H9 (cell line): ENCODE data around the gene ERC2. TPM values are rescaled to one million over a fixed set of nuclear protein-coding genes. Genes with fewer than 3 reads are reported as not detected.

Experiments used
- DNase-seq: peaks from one replicate; pipeline ENCODE4 v3.0.0-alpha.2; 2017
- H2AFZ ChIP-seq: one replicate; pipeline ENCODE4 v1.6.1; 2013; ENCODE audit warnings: mild to moderate bottlenecking, low read length, control low read depth, moderate library complexity
- H2AK5ac ChIP-seq: 2 replicates; pipeline ENCODE4 v1.6.1; 2013; ENCODE audit warnings: low read length, control low read depth, mixed read lengths; ENCODE audit not compliant: insufficient read length
- H2BK120ac ChIP-seq: one replicate; pipeline ENCODE4 v1.6.1; 2013; ENCODE audit warnings: low read depth, mild to moderate bottlenecking, low read length, control low read depth, inconsistent platforms; ENCODE audit not compliant: poor library complexity, severe bottlenecking
- H2BK12ac ChIP-seq: 2 replicates; pipeline ENCODE4 v1.6.1; 2013; ENCODE audit warnings: low read length, control low read depth, mixed read lengths, low read depth; ENCODE audit not compliant: insufficient read length
- H2BK15ac ChIP-seq: 2 replicates; pipeline ENCODE4 v1.6.1; 2013; ENCODE audit warnings: low read depth, low read length, control low read depth
- H2BK20ac ChIP-seq: one replicate; pipeline ENCODE4 v1.6.1; 2013; ENCODE audit warnings: low read depth, mild to moderate bottlenecking, low read length, control low read depth, inconsistent platforms; ENCODE audit not compliant: poor library complexity, severe bottlenecking
- H2BK5ac ChIP-seq: 2 replicates; pipeline ENCODE4 v1.6.1; 2013; ENCODE audit warnings: low read length, control low read depth, mixed read lengths; ENCODE audit not compliant: insufficient read length
- H3K14ac ChIP-seq: 2 replicates; pipeline ENCODE4 v1.6.1; 2013; ENCODE audit warnings: low read length, control low read depth; ENCODE audit not compliant: insufficient read depth
- H3K18ac ChIP-seq: 2 replicates; pipeline ENCODE4 v1.6.1; 2013; ENCODE audit warnings: low read depth, mild to moderate bottlenecking, mixed read lengths, low read length, control low read depth; ENCODE audit not compliant: insufficient read length
- H3K23ac ChIP-seq: 2 replicates; pipeline ENCODE4 v1.6.1; 2013; ENCODE audit warnings: low read length, control low read depth, mixed read lengths, low read depth; ENCODE audit not compliant: insufficient read length
- H3K23me2 ChIP-seq: 2 replicates; pipeline ENCODE4 v1.6.1; 2013; ENCODE audit warnings: low read depth, mild to moderate bottlenecking, mixed read lengths, low read length, control low read depth; ENCODE audit not compliant: insufficient read length, poor library complexity, severe bottlenecking
- H3K27ac ChIP-seq: 2 replicates; pipeline ENCODE4 v1.5.1; 2013; ENCODE audit warnings: low read length, control low read depth, mixed read lengths, low read depth; ENCODE audit not compliant: insufficient read length
- H3K27me3 ChIP-seq: 2 replicates; pipeline ENCODE4 v1.6.1; 2013; ENCODE audit warnings: low read length, control low read depth, inconsistent platforms; ENCODE audit not compliant: insufficient read depth
- H3K4ac ChIP-seq: 2 replicates; pipeline ENCODE4 v1.6.1; 2013; ENCODE audit warnings: low read depth, mild to moderate bottlenecking, control low read depth, inconsistent platforms, low read length, moderate library complexity
- H3K4me1 ChIP-seq: 2 replicates; pipeline ENCODE4 v1.6.1; 2013; ENCODE audit warnings: low read length, control low read depth, inconsistent platforms; ENCODE audit not compliant: insufficient read depth
- H3K4me2 ChIP-seq: 2 replicates; pipeline ENCODE4 v1.6.1; 2013; ENCODE audit warnings: low read length, control low read depth, mixed read lengths; ENCODE audit not compliant: insufficient read length, insufficient read depth
- H3K56ac ChIP-seq: 2 replicates; pipeline ENCODE4 v1.6.1; 2013; ENCODE audit warnings: low read depth, mild to moderate bottlenecking, mixed read lengths, low read length, control low read depth; ENCODE audit not compliant: insufficient read length
- H3K79me1 ChIP-seq: 2 replicates; pipeline ENCODE4 v1.6.1; 2013; ENCODE audit warnings: low read depth, mild to moderate bottlenecking, moderate library complexity, low read length, control low read depth, inconsistent platforms; ENCODE audit not compliant: insufficient read depth, poor library complexity, severe bottlenecking
- H3K79me2 ChIP-seq: 2 replicates; pipeline ENCODE4 v1.6.1; 2013; ENCODE audit warnings: low read length, control low read depth, inconsistent platforms; ENCODE audit not compliant: insufficient read depth
- H3K9ac ChIP-seq: 2 replicates; pipeline ENCODE4 v1.6.1; 2013; ENCODE audit warnings: low read length, control low read depth, mixed read lengths; ENCODE audit not compliant: insufficient read length; ENCODE audit errors: extremely low read depth
- H3K9me3 ChIP-seq: one replicate; pipeline ENCODE4 v1.6.1; 2013; ENCODE audit warnings: low read depth, low read length, inconsistent platforms; ENCODE audit not compliant: control insufficient read depth
- H3T11ph ChIP-seq: one replicate; pipeline ENCODE4 v1.6.1; 2013; ENCODE audit warnings: mild to moderate bottlenecking, low read length, control low read depth, inconsistent platforms
- H4K20me1 ChIP-seq: one replicate; pipeline ENCODE4 v1.6.1; 2013; ENCODE audit not compliant: control insufficient read depth, insufficient read length, insufficient read depth
- H4K5ac ChIP-seq: 2 replicates; pipeline ENCODE4 v1.6.1; 2013; ENCODE audit warnings: low read depth, mild to moderate bottlenecking, mixed read lengths, low read length, control low read depth; ENCODE audit not compliant: insufficient read length
- H4K8ac ChIP-seq: replicated peaks from 2 replicates; pipeline ENCODE4 v1.6.1; 2013; ENCODE audit warnings: low read length, control low read depth, mixed read lengths, low read depth; ENCODE audit not compliant: insufficient read length
- H4K91ac ChIP-seq: 2 replicates; pipeline ENCODE4 v1.6.1; 2013; ENCODE audit warnings: low read depth, mild to moderate bottlenecking, moderate library complexity, mixed read lengths, low read length, control low read depth; ENCODE audit not compliant: insufficient read length
- H3K27ac Mint-ChIP-seq, 3 experiments: 2 replicates in 2 of 3; 3 replicates in 1 of 3; pipeline ENCODE4 v1.8.0; 2020 to 2021; ENCODE audit warnings: mixed read lengths in 3 of 3, mild to moderate bottlenecking in 1 of 3, moderate library complexity in 1 of 3
- H3K27me3 Mint-ChIP-seq: 2 replicates; pipeline ENCODE4 v1.8.0; 2021; ENCODE audit warnings: low read depth, mild to moderate bottlenecking, moderate library complexity, mixed read lengths
- H3K36me3 Mint-ChIP-seq, 3 experiments: 2 replicates in 2 of 3; 3 replicates in 1 of 3; pipeline ENCODE4 v1.8.0; 2020 to 2021; ENCODE audit warnings: low read depth in 3 of 3, mixed read lengths in 3 of 3; ENCODE audit not compliant: insufficient read depth in 1 of 3
- H3K4me1 Mint-ChIP-seq, 2 experiments: 2 replicates each; pipeline ENCODE4 v1.8.0; 2020; ENCODE audit warnings: mixed read lengths in 2 of 2
- H3K4me3 Mint-ChIP-seq, 2 experiments: 2 replicates in 1 of 2; 3 replicates in 1 of 2; pipeline ENCODE4 v1.8.0; 2020 to 2021; ENCODE audit warnings: mild to moderate bottlenecking in 2 of 2, mixed read lengths in 2 of 2, moderate library complexity in 1 of 2
- H3K9me3 Mint-ChIP-seq, 2 experiments: 2 replicates in 1 of 2; 3 replicates in 1 of 2; pipeline ENCODE4 v1.8.0; 2020; ENCODE audit warnings: mild to moderate bottlenecking in 2 of 2, mixed read lengths in 2 of 2, moderate library complexity in 1 of 2
- CTCF ChIP-seq: fragments of 200-600 bp; sonication (generic); conservative IDR thresholded peaks from 3 replicates; pipeline ENCODE4 v1.8.0; 2021; ENCODE audit warnings: antibody characterized with exemption, mild to moderate bottlenecking
- WGBS: extraction: QIAGEN DNeasy Blood & Tissue Kit; methylation state at CpG from one replicate; pipeline ENCODE4 v1.1.7; 2013; ENCODE audit warnings: missing lambda C conversion rate, low lambda C conversion rate, mixed read lengths; ENCODE audit not compliant: insufficient read length; ENCODE audit errors: extremely low coverage; 5-methylcytosine and 5-hydroxymethylcytosine counted together
- total RNA-seq: library from RNA; stranded (reverse); gene quantifications from 2 replicates; pipeline ENCODE4 v1.2.1, GENCODE V29; 2021

The ERC2 gene
- total RNA-seq, 1 experiment from 2014 or later: 15.4 TPM

- no peak overlapping the region for H3K23ac ChIP-seq
- no peak overlapping the region for H2BK12ac ChIP-seq
- H3K4me2 ChIP-seq: no peak overlapping the region
- H2BK15ac ChIP-seq: no peak overlapping the region
- no peak overlapping the region for H3T11ph ChIP-seq
- H2BK5ac ChIP-seq: no peak overlapping the region
- H3K23me2 ChIP-seq: no peaks in the 10 kb centered on the region
- Mint-ChIP-seq H3K4me1 (no peaks in the 10 kb centered on the region), H3K27me3 (no peaks in the 10 kb centered on the region), H3K36me3 (no peaks in the 10 kb centered on the region), H3K9me3 (no peaks in the 10 kb centered on the region; a peak in 1 of 5 replicates), H3K4me3 (no peak overlapping the region), H3K27ac (no peak overlapping the region)
- no peak for TF ChIP-seq CTCF
- DNase-seq: no peak
- no peaks in the 10 kb centered on the region for H3K4me1 ChIP-seq
- H2AFZ ChIP-seq: no peak overlapping the region
- no peak overlapping the region for H4K5ac ChIP-seq
- no peak overlapping the region for H2AK5ac ChIP-seq
- H2BK120ac ChIP-seq: no peak overlapping the region
- H4K91ac ChIP-seq: no peak overlapping the region
- no peaks in the 10 kb centered on the region for H3K27me3 ChIP-seq
- no peak overlapping the region for H3K4ac ChIP-seq
- no peaks in the 10 kb centered on the region for H3K79me2 ChIP-seq
- H3K18ac ChIP-seq: no peak overlapping the region
- no peaks in the 10 kb centered on the region for H3K79me1 ChIP-seq
- no peak overlapping the region for H3K14ac ChIP-seq
- no peak overlapping the region for H2BK20ac ChIP-seq
- H3K27ac ChIP-seq: no peak overlapping the region
- no peak overlapping the region for H4K8ac ChIP-seq
- H3K56ac ChIP-seq: no peak overlapping the region
- no peak overlapping the region for H3K9ac ChIP-seq
- WGBS: no CpG with 5 or more reads among the region's 1 CpG
- H3K9me3 ChIP-seq: no peaks in the 10 kb centered on the region
- no peaks in the 10 kb centered on the region for H4K20me1 ChIP-seq
Observed at GRCh38 chr3:55797084-55797483, 671.2 kb downstream of the ERC2 start.
